ENCODE results near the gene EPHA7. TPM values are rescaled to one million over a fixed set of nuclear protein-coding genes. Genes with fewer than 3 reads are reported as not detected.

Gene EPHA7
- total RNA-seq, 1 experiment from 2014 or later, result 9.5 TPM

DNA sequence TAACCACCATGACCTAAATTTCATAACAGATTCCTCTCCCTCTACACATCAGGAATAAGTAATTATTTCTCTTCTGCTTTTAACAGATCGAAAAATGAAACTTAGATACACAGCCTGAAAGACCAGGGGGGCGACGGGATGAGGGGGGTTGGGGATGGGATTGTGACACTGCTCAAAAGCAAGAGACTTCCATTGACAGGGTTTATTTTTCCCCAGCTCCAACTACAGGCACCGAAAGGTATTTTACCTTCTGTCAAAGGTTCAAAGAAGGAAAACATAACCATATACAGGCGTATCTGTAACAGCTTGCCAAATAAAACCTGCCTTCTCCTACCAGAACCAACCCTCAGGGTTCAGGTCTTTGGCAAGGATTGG, 1.3 kb downstream of the EPHA7 start:
- Histone ChIP-seq H3K56ac (ENCODE audit: insufficient read length, low read depth, low read length) (no peak overlapping the region), H3K27me3 (ENCODE audit: insufficient read depth, low read length) (peaks cover 9% of the 10 kb centered on the region), H3K14ac (ENCODE audit: insufficient read depth, low read length) (no peak overlapping the region), H2BK5ac (ENCODE audit: insufficient read length, low read length) (no peak overlapping the region), H3K4ac (ENCODE audit: low read depth, low read length) (no peak overlapping the region), H3T11ph (ENCODE audit: low read length) (no peak overlapping the region), H2BK12ac (ENCODE audit: insufficient read length, low read depth, low read length) (no peak overlapping the region), H4K8ac (replicated peaks; ENCODE audit: insufficient read length, low read depth, low read length) (no peak overlapping the region), H3K4me1 (ENCODE audit: insufficient read depth, low read length) (no peaks in the 10 kb centered on the region), H3K79me2 (ENCODE audit: insufficient read depth, low read length) (no peaks in the 10 kb centered on the region), H3K27ac (ENCODE audit: insufficient read length, low read depth, low read length) (no peak overlapping the region), H3K79me1 (ENCODE audit: insufficient read depth, low read depth, low read length, poor library complexity, severe bottlenecking) (no peaks in the 10 kb centered on the region), H2AFZ (ENCODE audit: low read length) (no peak overlapping the region), H3K4me2 (ENCODE audit: insufficient read depth, insufficient read length, low read length) (peak overlapping the region; percentile 99), H2BK15ac (ENCODE audit: low read depth, low read length) (no peak overlapping the region), H3K9ac (ENCODE audit: extremely low read depth, insufficient read length, low read length) (no peak overlapping the region), H4K5ac (ENCODE audit: insufficient read length, low read depth, low read length) (no peak overlapping the region), H4K20me1 (ENCODE audit: control insufficient read depth, insufficient read depth, insufficient read length) (no peaks in the 10 kb centered on the region), H2BK120ac (ENCODE audit: low read depth, low read length, poor library complexity, severe bottlenecking) (no peak overlapping the region), H3K23ac (ENCODE audit: insufficient read length, low read depth, low read length) (no peak overlapping the region), H3K23me2 (ENCODE audit: insufficient read length, low read depth, low read length, poor library complexity, severe bottlenecking) (peaks cover 18% of the 10 kb centered on the region), H3K18ac (ENCODE audit: insufficient read length, low read depth, low read length) (no peak overlapping the region), H4K91ac (ENCODE audit: insufficient read length, low read depth, low read length) (no peak overlapping the region), H2BK20ac (ENCODE audit: low read depth, low read length, poor library complexity, severe bottlenecking) (no peak overlapping the region), H3K9me3 (ENCODE audit: control insufficient read depth, low read depth, low read length) (no peaks in the 10 kb centered on the region), H2AK5ac (ENCODE audit: insufficient read length, low read length) (no peak overlapping the region)
- H3K27me3 Mint-ChIP-seq (ENCODE audit: low read depth), result peaks cover 34% of the 10 kb centered on the region
- no peak for DNase-seq
- no peak for TF ChIP-seq CTCF (conservative IDR thresholded peaks at IDR 0.05)
- no peak overlapping the region for H3K27ac Mint-ChIP-seq
- H3K36me3 Mint-ChIP-seq (ENCODE audit: insufficient read depth in 1 of 3, low read depth in 3 of 3), result peaks cover 0 to 2% (median 0%) of the 10 kb centered on the region in 3 experiments; a peak in 1 of 7 replicates
- peaks cover 23 to 30% of the 10 kb centered on the region in 2 experiments for H3K4me1 Mint-ChIP-seq
- WGBS (ENCODE audit: extremely low coverage, insufficient read length, low lambda C conversion rate), result no CpG with 5 or more reads among the region's 5 CpGs
- peak overlapping the region; percentile 87 to 98 for H3K4me3 Mint-ChIP-seq
- H3K9me3 Mint-ChIP-seq, result peaks cover 0 to 4% of the 10 kb centered on the region in 2 experiments; a peak in 1 of 5 replicates

Data from H9 (cell line).